Trophoblast cell (in vitro differentiated cells and primary cell): Measurements from ENCODE around the gene OR52E8.

Experiments used
- DNase-seq, 2 donors: peaks; one replicate each; pipeline ENCODE4 v3.0.0-alpha.2; 2016
- H2AFZ ChIP-seq: 2 replicates; pipeline ENCODE4 v1.6.1; 2013; ENCODE audit warnings: low read length, moderate library complexity, mild to moderate bottlenecking; ENCODE audit not compliant: insufficient read depth, poor library complexity
- H2AK5ac ChIP-seq: 2 replicates; pipeline ENCODE4 v1.6.1; 2013; ENCODE audit warnings: mild to moderate bottlenecking, low read length
- H2BK120ac ChIP-seq: 2 replicates; pipeline ENCODE4 v1.6.1; 2013; ENCODE audit warnings: low read length, mild to moderate bottlenecking, moderate library complexity; ENCODE audit not compliant: insufficient read depth, poor library complexity
- H2BK12ac ChIP-seq: 2 replicates; pipeline ENCODE4 v1.6.1; 2013; ENCODE audit warnings: mild to moderate bottlenecking, low read length, moderate library complexity
- H2BK5ac ChIP-seq: 2 replicates; pipeline ENCODE4 v1.6.1; 2013; ENCODE audit warnings: low read length, low read depth, moderate library complexity, mild to moderate bottlenecking; ENCODE audit not compliant: poor library complexity
- H3K14ac ChIP-seq: 2 replicates; pipeline ENCODE4 v1.6.1; 2013; ENCODE audit warnings: mild to moderate bottlenecking, low read length
- H3K18ac ChIP-seq: 2 replicates; pipeline ENCODE4 v1.6.1; 2013; ENCODE audit warnings: mild to moderate bottlenecking, low read length
- H3K23ac ChIP-seq: 2 replicates; pipeline ENCODE4 v1.6.1; 2013; ENCODE audit warnings: low read length
- H3K27ac ChIP-seq: 2 replicates; pipeline ENCODE4 v1.5.1; 2013; ENCODE audit warnings: low read depth, mild to moderate bottlenecking, inconsistent platforms, low read length, moderate library complexity
- H3K27me3 ChIP-seq: 2 replicates; pipeline ENCODE4 v1.6.1; 2013; ENCODE audit warnings: inconsistent platforms, mild to moderate bottlenecking, low read length, moderate library complexity; ENCODE audit not compliant: insufficient read depth
- H3K36me3 ChIP-seq, 2 experiments: 1 replicate in 1 of 2; 2 replicates in 1 of 2; pipeline ENCODE4 v1.6.1; 2013; ENCODE audit warnings: low read length in 2 of 2, mild to moderate bottlenecking in 2 of 2, moderate library complexity in 1 of 2; ENCODE audit not compliant: insufficient read depth in 2 of 2, control insufficient read depth in 1 of 2
- H3K4ac ChIP-seq: 2 replicates; pipeline ENCODE4 v1.6.1; 2013; ENCODE audit warnings: low read depth, mild to moderate bottlenecking, low read length, moderate library complexity
- H3K4me1 ChIP-seq, 2 experiments: 1 replicate in 1 of 2; 2 replicates in 1 of 2; pipeline ENCODE4 v1.6.1; 2013; ENCODE audit warnings: low read length in 2 of 2, mild to moderate bottlenecking in 2 of 2, moderate library complexity in 1 of 2; ENCODE audit not compliant: insufficient read depth in 2 of 2, control insufficient read depth in 1 of 2
- H3K4me2 ChIP-seq: 2 replicates; pipeline ENCODE4 v1.6.1; 2013; ENCODE audit warnings: inconsistent platforms, mild to moderate bottlenecking, low read length, moderate library complexity
- H3K4me3 ChIP-seq: 2 replicates; pipeline ENCODE4 v1.5.1; 2013; ENCODE audit warnings: mild to moderate bottlenecking, low read depth, low read length, inconsistent platforms
- H3K79me1 ChIP-seq: one replicate; pipeline ENCODE4 v1.6.1; 2013; ENCODE audit warnings: low read length
- H3K79me2 ChIP-seq: 2 replicates; pipeline ENCODE4 v1.6.1; 2013; ENCODE audit warnings: low read length, mild to moderate bottlenecking; ENCODE audit not compliant: control insufficient read depth, insufficient read depth, poor library complexity
- H3K9ac ChIP-seq: 2 replicates; pipeline ENCODE4 v1.6.1; 2013; ENCODE audit warnings: mild to moderate bottlenecking, low read length
- H3K9me3 ChIP-seq: 2 replicates; pipeline ENCODE4 v1.6.1; 2013; ENCODE audit warnings: low read depth, mild to moderate bottlenecking, control low read depth, inconsistent platforms, low read length; ENCODE audit not compliant: insufficient read depth
- H4K12ac ChIP-seq: 2 replicates; pipeline ENCODE4 v1.6.1; 2013; ENCODE audit warnings: low read depth, mild to moderate bottlenecking, low read length, moderate library complexity
- H4K8ac ChIP-seq: 2 replicates; pipeline ENCODE4 v1.6.1; 2013; ENCODE audit warnings: low read depth, mild to moderate bottlenecking, low read length, moderate library complexity
- H4K91ac ChIP-seq: one replicate; pipeline ENCODE4 v1.6.1; 2013; ENCODE audit warnings: low read depth, mild to moderate bottlenecking, low read length, moderate library complexity
- WGBS: extraction: QIAGEN DNeasy Blood & Tissue Kit; methylation state at CpG from one replicate; pipeline ENCODE4 v1.1.7; 2013; ENCODE audit warnings: missing lambda C conversion rate; ENCODE audit not compliant: insufficient read length, insufficient coverage; ENCODE audit errors: extremely low coverage; 5-methylcytosine and 5-hydroxymethylcytosine counted together

Gene OR52E8

GRCh38 chr11:5818245-5818886 is 39.1 kb downstream of the OR52E8 start:
- H2AK5ac ChIP-seq, result no peak overlapping the region
- H3K4me3 ChIP-seq, result no peak overlapping the region
- H2BK5ac ChIP-seq, result no peak overlapping the region
- no peak overlapping the region for H3K4me2 ChIP-seq
- no peak overlapping the region for H3K23ac ChIP-seq
- H2BK120ac ChIP-seq, result no peak overlapping the region
- no CpG with 5 or more reads among the region's 1 CpG for WGBS
- H3K79me1 ChIP-seq, result no peaks in the 10 kb centered on the region
- no peak overlapping the region for H4K12ac ChIP-seq
- H4K91ac ChIP-seq, result no peak overlapping the region
- peaks cover 2% of the 10 kb centered on the region for H3K9me3 ChIP-seq
- no peak overlapping the region for H3K14ac ChIP-seq
- no peak overlapping the region for H3K27ac ChIP-seq
- H3K27me3 ChIP-seq, result no peaks in the 10 kb centered on the region
- no peak overlapping the region for H3K9ac ChIP-seq
- H3K36me3 ChIP-seq, result no peaks in the 10 kb centered on the region
- H4K8ac ChIP-seq, result no peak overlapping the region
- no peak overlapping the region for H3K4ac ChIP-seq
- no peak overlapping the region for H2AFZ ChIP-seq
- H3K4me1 ChIP-seq, result no peaks in the 10 kb centered on the region
- no peaks in the 10 kb centered on the region for H3K79me2 ChIP-seq
- peak; percentile 52 to 81 for DNase-seq
- no peak overlapping the region for H2BK12ac ChIP-seq
- H3K18ac ChIP-seq, result no peak overlapping the region

- H3K36me3 ChIP-seq, result no peaks in the 10 kb centered on the region
- WGBS, result no CpG with 5 or more reads among the region's 4 CpGs
Measured at GRCh38 chr11:5815534-5815933, 42.0 kb downstream of the OR52E8 start.

GRCh38 chr11:5809905-5810795 is 47.3 kb downstream of the OR52E8 start:
- Histone ChIP-seq H2BK12ac (no peak overlapping the region), H4K91ac (no peak overlapping the region), H3K23ac (no peak overlapping the region), H3K4me3 (no peak overlapping the region), H3K4me2 (no peak overlapping the region), H2AFZ (no peak overlapping the region), H3K27ac (no peak overlapping the region), H3K79me1 (no peaks in the 10 kb centered on the region), H3K4ac (no peak overlapping the region), H2BK120ac (no peak overlapping the region), H2BK5ac (no peak overlapping the region), H3K36me3 (no peaks in the 10 kb centered on the region), H4K12ac (no peak overlapping the region), H3K27me3 (no peaks in the 10 kb centered on the region), H4K8ac (no peak overlapping the region), H3K4me1 (peaks cover 0 to 2% of the 10 kb centered on the region in 2 experiments), H3K9ac (no peak overlapping the region), H3K14ac (no peak overlapping the region), H2AK5ac (no peak overlapping the region), H3K79me2 (no peaks in the 10 kb centered on the region), H3K18ac (no peak overlapping the region), H3K9me3 (peaks cover 2% of the 10 kb centered on the region)
- no CpG with 5 or more reads among the region's 6 CpGs for WGBS
- peak; percentile 35 to 76 for DNase-seq

More at GRCh38 chr11:5815534-5815933, 42.0 kb downstream of the OR52E8 start:
- Histone ChIP-seq H3K79me2 (no peaks in the 10 kb centered on the region), H4K91ac (no peak overlapping the region), H3K14ac (no peak overlapping the region), H3K4me1 (no peaks in the 10 kb centered on the region), H3K9ac (no peak overlapping the region), H4K12ac (no peak overlapping the region), H3K9me3 (peaks cover under 1% of the 10 kb centered on the region), H3K4me2 (no peak overlapping the region), H3K18ac (no peak overlapping the region), H3K4ac (no peak overlapping the region), H3K79me1 (no peaks in the 10 kb centered on the region), H2BK120ac (no peak overlapping the region), H2AK5ac (no peak overlapping the region), H3K4me3 (no peak overlapping the region), H3K27ac (no peak overlapping the region), H4K8ac (no peak overlapping the region), H3K23ac (no peak overlapping the region), H3K27me3 (no peaks in the 10 kb centered on the region), H2BK5ac (no peak overlapping the region), H2BK12ac (no peak overlapping the region), H2AFZ (no peak overlapping the region)
- DNase-seq, result peak in 1 of 2 donors; percentile 12

- no peak overlapping the region for H2AK5ac ChIP-seq
- WGBS, result no CpG with 5 or more reads among the region's 5 CpGs
Measured at GRCh38 chr11:5809122-5809519, 48.4 kb downstream of the OR52E8 start.

More at GRCh38 chr11:5809122-5809519, 48.4 kb downstream of the OR52E8 start:
- no peaks in the 10 kb centered on the region for H3K79me1 ChIP-seq
- no peak overlapping the region for H3K4me3 ChIP-seq
- no peak overlapping the region for H2BK12ac ChIP-seq
- H3K14ac ChIP-seq, result no peak overlapping the region
- no peak overlapping the region for H4K8ac ChIP-seq
- H4K91ac ChIP-seq, result no peak overlapping the region
- H3K4ac ChIP-seq, result no peak overlapping the region
- H2AFZ ChIP-seq, result no peak overlapping the region
- no peak overlapping the region for H3K18ac ChIP-seq
- H3K4me1 ChIP-seq, result peaks cover 0 to 2% of the 10 kb centered on the region in 2 experiments
- peak in 1 of 2 donors; percentile 10 for DNase-seq
- H3K36me3 ChIP-seq, result no peaks in the 10 kb centered on the region
- no peak overlapping the region for H3K9ac ChIP-seq
- H2BK120ac ChIP-seq, result no peak overlapping the region
- no peaks in the 10 kb centered on the region for H3K79me2 ChIP-seq
- H4K12ac ChIP-seq, result no peak overlapping the region
- H3K23ac ChIP-seq, result no peak overlapping the region
- no peak overlapping the region for H2BK5ac ChIP-seq
- H3K9me3 ChIP-seq, result peaks cover 2% of the 10 kb centered on the region
- H3K27ac ChIP-seq, result no peak overlapping the region
- H3K4me2 ChIP-seq, result peak overlapping the region; percentile 99
- H3K27me3 ChIP-seq, result no peaks in the 10 kb centered on the region
